ENCODE measurements around the gene MYO7B. TPM values are rescaled to one million over a fixed set of nuclear protein-coding genes. Genes with fewer than 3 reads are reported as not detected.
A peak's percentile ranks its signal among the peaks of the same experiment; 100 is the strongest.

Gene MYO7B
- total and polyA plus RNA-seq, 2 donors (not counting 1 experiment from before 2014, with no cell fraction given): 5.0 to 68.2 TPM

DNA sequence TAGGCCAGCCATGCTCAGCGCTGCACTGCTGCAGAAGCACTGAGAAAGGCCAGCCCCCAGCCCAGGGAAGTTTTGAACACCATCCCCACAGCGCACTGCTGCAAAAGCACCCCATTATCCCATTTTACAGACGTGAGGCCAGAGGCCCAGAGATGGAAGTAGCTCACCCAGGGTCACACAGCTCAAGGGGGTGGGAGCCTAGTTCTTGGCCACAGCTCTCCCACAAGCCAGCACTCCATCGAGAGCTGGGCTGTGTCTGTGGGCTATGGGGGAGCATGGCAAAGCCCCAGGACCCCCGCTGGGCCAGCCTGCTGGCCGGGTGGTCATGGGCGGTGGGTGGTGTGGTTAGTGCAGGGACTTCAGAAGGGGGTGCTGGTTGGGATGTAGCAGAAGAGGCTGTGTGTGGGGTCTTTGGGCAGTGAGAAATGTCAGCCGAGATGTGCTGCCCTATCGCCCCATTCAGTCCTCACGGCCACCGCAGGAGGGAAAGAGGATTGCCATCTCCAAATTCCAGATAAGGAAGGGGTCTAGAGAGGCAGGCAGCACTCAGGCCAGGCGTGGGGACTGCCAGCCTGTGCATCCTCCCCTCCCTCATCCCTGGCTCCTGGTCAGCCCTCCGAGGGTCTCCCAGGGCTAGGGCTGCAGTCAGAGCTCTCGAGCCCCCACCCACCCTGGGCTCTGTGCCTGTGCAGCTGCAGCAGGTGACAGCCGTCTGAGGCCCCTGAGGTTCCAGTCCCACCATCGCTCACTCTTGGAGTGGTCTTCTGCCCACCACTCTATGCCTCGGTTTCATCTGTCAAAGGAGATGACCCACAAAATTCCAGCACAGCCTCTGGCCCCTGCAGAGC is 93.5 kb downstream of the MYO7B start:
- Histone ChIP-seq H3K27ac (ENCODE audit: low read length in 2 of 2) (no peak overlapping the region), H2AFZ (ENCODE audit: insufficient read depth, low read depth, low read length, poor library complexity, severe bottlenecking) (no peak overlapping the region), H3K79me2 (ENCODE audit: control insufficient read depth, insufficient read depth, low read length) (no peaks in the 10 kb centered on the region), H3K36me3 (replicated peaks in 1 of 2; ENCODE audit: control extremely low read depth in 1 of 2, control insufficient read depth in 1 of 2, extremely low read depth in 1 of 2, insufficient read depth in 2 of 2, low read length in 1 of 2) (no peaks in the 10 kb centered on the region), H4K20me1 (ENCODE audit: control insufficient read depth, insufficient read depth, low read length, poor library complexity, severe bottlenecking) (no peaks in the 10 kb centered on the region), H3K4me2 (replicated peaks; ENCODE audit: low read depth, low read length, poor library complexity, severe bottlenecking) (no peak overlapping the region), H3K4me1 (ENCODE audit: control insufficient read depth in 2 of 2, insufficient read depth in 2 of 2, low read length in 2 of 2) (peaks cover 52 to 88% of the 10 kb centered on the region in 2 donors), H3K9ac (ENCODE audit: low read length) (no peak overlapping the region), H3K4me3 (ENCODE audit: control extremely low read depth in 1 of 5, extremely low read depth in 1 of 5, insufficient read depth in 1 of 5, low read depth in 2 of 5, low read length in 4 of 5) (no peak overlapping the region), H3K9me3 (ENCODE audit: control extremely low read depth in 1 of 3, control insufficient read depth in 2 of 3, insufficient read depth in 1 of 3, low read length in 2 of 3) (no peaks in the 10 kb centered on the region), H3K27me3 (replicated peaks in 1 of 4; ENCODE audit: control extremely low read depth in 1 of 4, control insufficient read depth in 3 of 4, insufficient read depth in 4 of 4, low read length in 3 of 4) (no peaks in the 10 kb centered on the region)
- ATAC-seq (ENCODE audit: low read depth) (no peak), DNase-seq (no peak)
- WGBS (ENCODE audit: insufficient coverage): 93% methylated on average over 15 of the region's 17 CpGs
- ChIA-PET CTCF (interaction anchor here (1.2 to 4.1 kb wide), 2 partner anchors 20 to 21 kb away, joined by 7 to 22 read pairs; no protein-coding TSS in a partner anchor), POLR2A (interaction anchor here (0.8 kb wide), 1 partner anchor 13 kb away, joined by 3 read pairs; no protein-coding TSS in a partner anchor)
- H3K4me3 Mint-ChIP-seq: no peak overlapping the region
- H3K27me3 Mint-ChIP-seq: no peaks in the 10 kb centered on the region
- peaks cover 83% of the 10 kb centered on the region for H3K4me1 Mint-ChIP-seq
- TF ChIP-seq, protein P1, sequence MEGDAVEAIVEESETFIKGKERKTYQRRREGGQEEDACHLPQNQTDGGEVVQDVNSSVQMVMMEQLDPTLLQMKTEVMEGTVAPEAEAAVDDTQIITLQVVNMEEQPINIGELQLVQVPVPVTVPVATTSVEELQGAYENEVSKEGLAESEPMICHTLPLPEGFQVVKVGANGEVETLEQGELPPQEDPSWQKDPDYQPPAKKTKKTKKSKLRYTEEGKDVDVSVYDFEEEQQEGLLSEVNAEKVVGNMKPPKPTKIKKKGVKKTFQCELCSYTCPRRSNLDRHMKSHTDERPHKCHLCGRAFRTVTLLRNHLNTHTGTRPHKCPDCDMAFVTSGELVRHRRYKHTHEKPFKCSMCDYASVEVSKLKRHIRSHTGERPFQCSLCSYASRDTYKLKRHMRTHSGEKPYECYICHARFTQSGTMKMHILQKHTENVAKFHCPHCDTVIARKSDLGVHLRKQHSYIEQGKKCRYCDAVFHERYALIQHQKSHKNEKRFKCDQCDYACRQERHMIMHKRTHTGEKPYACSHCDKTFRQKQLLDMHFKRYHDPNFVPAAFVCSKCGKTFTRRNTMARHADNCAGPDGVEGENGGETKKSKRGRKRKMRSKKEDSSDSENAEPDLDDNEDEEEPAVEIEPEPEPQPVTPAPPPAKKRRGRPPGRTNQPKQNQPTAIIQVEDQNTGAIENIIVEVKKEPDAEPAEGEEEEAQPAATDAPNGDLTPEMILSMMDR (IDR thresholded peaks at IDR 0.05): no peak
- peak overlapping the region; percentile 89 for H3K27ac Mint-ChIP-seq
- intact Hi-C loops (cut with micrococcal nuclease): no loop called here
- H3K9me3 Mint-ChIP-seq (ENCODE audit: insufficient read depth): no peaks in the 10 kb centered on the region

DNA sequence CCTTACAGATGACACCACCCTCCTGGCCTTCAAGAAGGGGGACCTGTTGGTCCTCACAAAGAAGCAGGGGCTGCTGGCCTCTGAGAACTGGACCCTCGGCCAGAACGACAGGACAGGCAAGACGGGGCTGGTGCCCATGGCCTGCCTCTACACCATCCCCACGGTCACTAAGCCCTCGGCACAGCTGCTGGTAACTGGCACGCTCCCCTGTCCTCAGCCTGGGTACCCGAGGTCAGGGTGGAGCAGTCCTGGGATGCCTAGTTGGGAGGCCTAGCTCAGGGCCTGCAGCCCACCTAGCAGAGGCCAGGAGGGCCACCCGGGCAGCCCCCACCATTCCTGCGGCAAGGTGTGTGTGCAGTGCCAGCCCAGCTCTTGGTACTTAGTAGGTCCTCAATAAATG is 94.2 kb downstream of the MYO7B start:
- Histone ChIP-seq H3K4me3 (ENCODE audit: control extremely low read depth in 1 of 5, extremely low read depth in 1 of 5, insufficient read depth in 1 of 5, low read depth in 2 of 5, low read length in 4 of 5) (no peak overlapping the region), H3K4me1 (ENCODE audit: control insufficient read depth in 2 of 2, insufficient read depth in 2 of 2, low read length in 2 of 2) (peaks cover 58 to 89% of the 10 kb centered on the region in 2 donors), H3K27me3 (replicated peaks in 1 of 4; ENCODE audit: control extremely low read depth in 1 of 4, control insufficient read depth in 3 of 4, insufficient read depth in 4 of 4, low read length in 3 of 4) (no peaks in the 10 kb centered on the region), H3K9ac (ENCODE audit: low read length) (no peak overlapping the region), H3K36me3 (replicated peaks in 1 of 2; ENCODE audit: control extremely low read depth in 1 of 2, control insufficient read depth in 1 of 2, extremely low read depth in 1 of 2, insufficient read depth in 2 of 2, low read length in 1 of 2) (no peaks in the 10 kb centered on the region), H3K4me2 (replicated peaks; ENCODE audit: low read depth, low read length, poor library complexity, severe bottlenecking) (peak overlapping the region; percentile 71), H3K9me3 (ENCODE audit: control extremely low read depth in 1 of 3, control insufficient read depth in 2 of 3, insufficient read depth in 1 of 3, low read length in 2 of 3) (no peaks in the 10 kb centered on the region), H2AFZ (ENCODE audit: insufficient read depth, low read depth, low read length, poor library complexity, severe bottlenecking) (no peak overlapping the region), H3K27ac (ENCODE audit: low read length in 2 of 2) (no peak overlapping the region), H4K20me1 (ENCODE audit: control insufficient read depth, insufficient read depth, low read length, poor library complexity, severe bottlenecking) (no peaks in the 10 kb centered on the region), H3K79me2 (ENCODE audit: control insufficient read depth, insufficient read depth, low read length) (no peaks in the 10 kb centered on the region)
- TF ChIP-seq, protein P1 (IDR thresholded peaks at IDR 0.05): no peak
- TF ChIP-seq EZH2 (IDR thresholded peaks at IDR 0.05; ENCODE audit: borderline replicate concordance, insufficient read depth, low read depth, low read length, poor library complexity, severe bottlenecking): no peak
- ATAC-seq (ENCODE audit: low read depth) (no peak), DNase-seq (no peak)
- ChIA-PET CTCF (interaction anchor here (3.2 to 4.1 kb wide), 2 partner anchors 19 to 38 kb away, joined by 21 to 22 read pairs; no protein-coding TSS in a partner anchor), POLR2A (interaction anchor here (0.8 to 2.5 kb wide), 2 partner anchors 10 to 12 kb away, joined by 3 to 10 read pairs; no protein-coding TSS in a partner anchor)
- WGBS (ENCODE audit: insufficient coverage): 90% methylated on average over 9 of the region's 9 CpGs
- H3K4me3 Mint-ChIP-seq: no peak overlapping the region
- intact Hi-C loops (cut with micrococcal nuclease): no loop called here
- H3K27ac Mint-ChIP-seq: peak overlapping the region; percentile 89
- H3K27me3 Mint-ChIP-seq: no peaks in the 10 kb centered on the region
- H3K4me1 Mint-ChIP-seq: peaks cover 85% of the 10 kb centered on the region
- H3K9me3 Mint-ChIP-seq (ENCODE audit: insufficient read depth): no peaks in the 10 kb centered on the region

Measured in B cell (primary cell).